SK-N-SH treated with all-trans-retinoic acid at 6 μM for 48 hours (cell line): Measurements from ENCODE around the gene BIN1.

Experiments
- ATAC-seq: fragments of 200-7000 bp; cut with Tn5 transposase; 3 replicates; pipeline ENCODE4 v1.9.1; 2020; ENCODE audit warnings: mild to moderate bottlenecking, moderate library complexity
- ARNTL ChIP-seq: fragments of 450-650 bp; formaldehyde crosslinking; IDR thresholded peaks from 2 replicates; pipeline ENCODE4 v1.5.0; 2020; ENCODE audit warnings: low read depth, mild to moderate bottlenecking, moderate library complexity, borderline replicate concordance
- BACH2 ChIP-seq: fragments of 250-450 bp; sonication (Bioruptor Pico); IDR thresholded peaks from 2 replicates; pipeline ENCODE4 v1.9.0; 2021; ENCODE audit warnings: mild to moderate bottlenecking, borderline replicate concordance
- CSDC2 ChIP-seq: fragments of 250-450 bp; sonication (Bioruptor Pico); IDR thresholded peaks from 2 replicates; pipeline ENCODE4 v1.5.0; 2020; ENCODE audit warnings: mild to moderate bottlenecking, moderate library complexity
- ESRRG ChIP-seq: fragments of 250-450 bp; sonication (Bioruptor Pico); IDR thresholded peaks from 2 replicates; pipeline ENCODE4 v1.6.1; 2021; ENCODE audit warnings: mild to moderate bottlenecking
- GLIS3 ChIP-seq: fragments of 250-450 bp; sonication (Bioruptor Pico); IDR thresholded peaks from 2 replicates; pipeline ENCODE4 v1.5.0; 2020; ENCODE audit warnings: mild to moderate bottlenecking, moderate library complexity
- ISL1 ChIP-seq: fragments of 250-450 bp; sonication (Bioruptor Pico); IDR thresholded peaks from 2 replicates; pipeline ENCODE4 v2.1.2; 2022; ENCODE audit warnings: mild to moderate bottlenecking, moderate library complexity
- OSR1 ChIP-seq: fragments of 250-450 bp; sonication (Bioruptor Pico); IDR thresholded peaks from 2 replicates; pipeline ENCODE4 v1.8.0; 2022; ENCODE audit warnings: moderate library complexity, mild to moderate bottlenecking, inconsistent platforms
- POU6F1 ChIP-seq: fragments of 250-450 bp; sonication (Bioruptor Pico); IDR thresholded peaks from 2 replicates; pipeline ENCODE4 v1.8.0; 2021; ENCODE audit warnings: low read depth, mild to moderate bottlenecking, moderate library complexity, borderline replicate concordance
- PPARA ChIP-seq: fragments of 250-450 bp; sonication (Bioruptor Pico); IDR thresholded peaks from 2 replicates; pipeline ENCODE4 v1.5.0; 2020; ENCODE audit warnings: mild to moderate bottlenecking, borderline replicate concordance
- RARB ChIP-seq: fragments of 250-450 bp; sonication (Bioruptor Pico); IDR thresholded peaks from 2 replicates; pipeline ENCODE4 v1.8.0; 2021; ENCODE audit warnings: mild to moderate bottlenecking, moderate library complexity
- SNAI2 ChIP-seq: fragments of 250-450 bp; sonication (Bioruptor Pico); IDR thresholded peaks from 2 replicates; pipeline ENCODE4 v1.5.0; 2020; ENCODE audit warnings: mild to moderate bottlenecking, moderate library complexity
- TCF4 ChIP-seq: fragments of 250-450 bp; sonication (Bioruptor Pico); IDR thresholded peaks from 2 replicates; pipeline ENCODE4 v1.8.0; 2021; ENCODE audit warnings: mild to moderate bottlenecking, moderate library complexity, borderline replicate concordance
- TOX ChIP-seq: fragments of 250-450 bp; sonication (Bioruptor Pico); IDR thresholded peaks from 2 replicates; pipeline ENCODE4 v1.8.0; 2021; ENCODE audit warnings: mild to moderate bottlenecking, moderate library complexity, borderline replicate concordance
- TSHZ2 ChIP-seq: fragments of 250-450 bp; sonication (Bioruptor Pico); IDR thresholded peaks from 2 replicates; pipeline ENCODE4 v1.5.0; 2020; ENCODE audit warnings: mild to moderate bottlenecking, moderate library complexity
- ZC3H10 ChIP-seq: fragments of 250-450 bp; sonication (Bioruptor Pico); IDR thresholded peaks from 2 replicates; pipeline ENCODE4 v1.5.1; 2021; ENCODE audit warnings: mild to moderate bottlenecking, moderate library complexity
- ZFP3 ChIP-seq: fragments of 250-450 bp; sonication (Bioruptor Pico); IDR thresholded peaks from 2 replicates; pipeline ENCODE4 v1.5.0; 2020; ENCODE audit warnings: mild to moderate bottlenecking, moderate library complexity
- ZFP30 ChIP-seq: fragments of 450-650 bp; formaldehyde crosslinking; IDR thresholded peaks from 2 replicates; pipeline ENCODE4 v1.5.0; 2022; ENCODE audit warnings: mild to moderate bottlenecking, moderate library complexity
- ZNF565 ChIP-seq: fragments of 450-650 bp; formaldehyde crosslinking; conservative IDR thresholded peaks from 2 replicates; pipeline ENCODE4 v1.5.0; 2020; ENCODE audit warnings: low read depth, mild to moderate bottlenecking, moderate library complexity
- ZNF8 ChIP-seq: fragments of 450-650 bp; formaldehyde crosslinking; IDR thresholded peaks from 2 replicates; pipeline ENCODE4 v1.5.0; 2020; ENCODE audit warnings: mild to moderate bottlenecking, moderate library complexity
- TF ChIP-seq, protein P1 (sequence below): fragments of 250-450 bp; sonication (Bioruptor Pico); IDR thresholded peaks from 2 replicates; pipeline ENCODE4 v1.5.1; 2020; ENCODE audit warnings: low read depth, mild to moderate bottlenecking, moderate library complexity

The BIN1 gene

DNA sequence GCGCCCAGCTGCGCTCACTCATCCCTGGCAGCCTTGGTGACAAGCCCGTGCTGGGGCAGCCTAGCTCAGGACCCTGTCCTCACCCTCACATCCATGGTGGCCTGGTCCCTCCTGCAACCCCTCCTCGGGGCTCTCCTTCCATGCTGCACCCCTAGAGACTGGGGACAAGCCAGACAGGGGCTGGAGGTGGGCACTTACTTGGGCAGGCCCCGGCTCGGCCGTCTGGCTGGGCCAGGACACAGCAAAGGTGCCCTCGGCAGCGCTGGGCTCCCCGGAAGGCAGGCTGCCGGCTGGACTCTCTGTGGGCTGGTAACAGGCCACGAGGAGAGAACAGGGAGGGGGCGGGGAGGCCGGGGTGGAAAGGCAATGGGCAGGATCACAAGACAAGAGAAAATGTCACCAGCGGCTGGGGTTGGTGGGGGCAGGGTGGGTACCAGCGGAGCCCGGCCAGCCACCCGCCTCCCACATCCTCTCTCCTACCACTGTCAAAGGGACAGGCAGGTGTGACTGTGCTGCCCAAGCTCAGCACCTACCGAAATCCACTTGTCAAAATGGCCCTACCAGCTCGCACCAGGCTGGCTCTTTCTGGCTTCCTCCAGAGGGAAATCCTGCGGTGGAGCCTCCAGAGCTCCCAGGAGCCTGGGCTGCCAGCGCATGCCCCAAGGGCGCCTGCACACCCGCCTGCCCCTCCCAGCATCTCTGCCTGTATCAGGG is 54.7 kb downstream of the BIN1 start:
- TF ChIP-seq ZNF565 (CRISPR knock-in tag) = no peak
- no peak for TF ChIP-seq TOX (CRISPR knock-in tag)
- no peak for TF ChIP-seq RARB
- no peak for TF ChIP-seq ARNTL (CRISPR knock-in tag)
- no peak for TF ChIP-seq CSDC2 (CRISPR knock-in tag)
- no peak for TF ChIP-seq ZC3H10 (CRISPR knock-in tag)
- no peak for TF ChIP-seq GLIS3
- TF ChIP-seq OSR1 (CRISPR knock-in tag) = no peak
- no peak for TF ChIP-seq ZNF8
- TF ChIP-seq ZFP30 = no peak
- TF ChIP-seq TSHZ2 (CRISPR knock-in tag) = no peak
- TF ChIP-seq SNAI2 (CRISPR knock-in tag) = no peak
- no peak for TF ChIP-seq PPARA (CRISPR knock-in tag)
- TF ChIP-seq ISL1 (CRISPR knock-in tag) = no peak
- ATAC-seq = no peak

- ATAC-seq = peak; percentile 18; the same call in 2 of the 3 replicates
- no peak for TF ChIP-seq OSR1 (CRISPR knock-in tag)
- no peak for TF ChIP-seq BACH2 (CRISPR knock-in tag)
- no peak for TF ChIP-seq TCF4
- no peak for TF ChIP-seq RARB
- no peak for TF ChIP-seq ZNF8
These were observed 55.6 kb downstream of the BIN1 start for GRCh38 chr2:127051116-127052056.

DNA sequence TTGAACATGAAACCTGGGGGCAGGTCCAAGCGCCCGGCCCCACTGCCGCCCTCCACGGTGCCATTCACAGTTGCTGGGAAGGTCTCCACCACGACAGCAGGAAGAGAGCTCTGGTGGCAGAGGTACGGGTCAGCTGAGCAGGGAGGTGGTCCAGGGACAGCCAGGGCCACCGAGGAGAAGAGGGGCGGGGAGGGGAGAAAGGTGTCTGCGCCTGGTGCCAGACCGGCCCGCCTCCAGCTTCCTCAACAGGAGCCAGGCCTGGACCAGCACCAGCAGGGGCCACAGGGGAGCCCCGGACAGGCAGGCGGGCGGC is 56.2 kb downstream of the BIN1 start:
- TF ChIP-seq ZFP3 (CRISPR knock-in tag) (no peak), ZNF8 (no peak), ISL1 (CRISPR knock-in tag) (no peak), ESRRG (CRISPR knock-in tag) (no peak), TOX (CRISPR knock-in tag) (no peak), TSHZ2 (CRISPR knock-in tag) (no peak), RARB (no peak), POU6F1 (CRISPR knock-in tag) (no peak), ZNF565 (CRISPR knock-in tag) (no peak), ZC3H10 (CRISPR knock-in tag) (no peak), ARNTL (CRISPR knock-in tag) (no peak), GLIS3 (no peak)
- TF ChIP-seq, protein P1, sequence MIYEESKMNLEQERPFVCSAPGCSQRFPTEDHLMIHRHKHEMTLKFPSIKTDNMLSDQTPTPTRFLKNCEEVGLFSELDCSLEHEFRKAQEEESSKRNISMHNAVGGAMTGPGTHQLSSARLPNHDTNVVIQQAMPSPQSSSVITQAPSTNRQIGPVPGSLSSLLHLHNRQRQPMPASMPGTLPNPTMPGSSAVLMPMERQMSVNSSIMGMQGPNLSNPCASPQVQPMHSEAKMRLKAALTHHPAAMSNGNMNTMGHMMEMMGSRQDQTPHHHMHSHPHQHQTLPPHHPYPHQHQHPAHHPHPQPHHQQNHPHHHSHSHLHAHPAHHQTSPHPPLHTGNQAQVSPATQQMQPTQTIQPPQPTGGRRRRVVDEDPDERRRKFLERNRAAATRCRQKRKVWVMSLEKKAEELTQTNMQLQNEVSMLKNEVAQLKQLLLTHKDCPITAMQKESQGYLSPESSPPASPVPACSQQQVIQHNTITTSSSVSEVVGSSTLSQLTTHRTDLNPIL (CRISPR knock-in tag) = no peak
- TF ChIP-seq, all 23 proteins: peak for 0
- ATAC-seq = no peak; the same call in 2 of the 3 replicates
